Purkinje cell (primary cell): ENCODE results near the gene ZMYM1. TPM values are rescaled to one million over a fixed set of nuclear protein-coding genes. Genes with fewer than 3 reads are reported as not detected.

ENCODE experiments used
- polyA plus RNA-seq: library from polyadenylated mRNA; unstranded; fragments of >200 nt; fragmentation: Nextera tagmentation; gene quantifications from 2 replicates; pipeline ENCODE4 v1.2.1, GENCODE V29; 2014

The ZMYM1 gene
- 5.7 and 6.1 TPM in 2 replicates for polyA plus RNA-seq

GRCh38 chr1:35079003-35079930 is at the start of gene ZMYM1:
TSS of gene ZMYM1 (plus strand) at chr1:35079385. CDS start at chr1:35093988, 14,603 bp downstream.

Other genes with a start within 250 kb of the ZMYM1 start
- 48.0 and 77.6 TPM in 2 replicates for gene SMIM12, start 219.6 kb upstream of the ZMYM1 start, polyA plus RNA-seq
- 0.28 TPM in 1 of 2 replicates, not detected in the other for gene DLGAP3, start 149.7 kb upstream of the ZMYM1 start, polyA plus RNA-seq
- gene TMEM35B, start 94.0 kb upstream of the ZMYM1 start, polyA plus RNA-seq = 26.0 and 26.2 TPM in 2 replicates
- 11.5 and 12.4 TPM in 2 replicates for gene ZMYM6, start 47.4 kb upstream of the ZMYM1 start, polyA plus RNA-seq
- 106 and 108 TPM in 2 replicates for gene SFPQ, start 113.8 kb downstream of the ZMYM1 start, polyA plus RNA-seq
- gene ZMYM4, start 189.3 kb downstream of the ZMYM1 start, polyA plus RNA-seq = 20.9 and 21.0 TPM in 2 replicates